NCI-H146 treated with DMSO at 0.1 percent for 48 hours (cell line): ENCODE results near the gene FLVCR2.

Experiments
- DNase-seq: peaks from one replicate; lab custom pipeline; 2025; ENCODE audit not compliant: unreplicated experiment; lab: John Stamatoyannopoulos, UW

The FLVCR2 gene

GRCh38 chr14:75626396-75626795 lies 48.0 kb downstream of the FLVCR2 start:
- DNase-seq = no peak

- DNase-seq = no peak
Observed at GRCh38 chr14:75626863-75627262, 48.4 kb downstream of the FLVCR2 start.

GRCh38 chr14:75627406-75627805 lies 49.0 kb downstream of the FLVCR2 start:
- DNase-seq = no peak

- no peak for DNase-seq
Observed at GRCh38 chr14:75628816-75629215, 50.4 kb downstream of the FLVCR2 start.

GRCh38 chr14:75630695-75631452 lies 52.5 kb downstream of the FLVCR2 start:
- peak; percentile 1 for DNase-seq

GRCh38 chr14:75631453-75631831 lies 53.0 kb downstream of the FLVCR2 start:
- no peak for DNase-seq

- DNase-seq = no peak
Observed at GRCh38 chr14:75634848-75635247, 56.4 kb downstream of the FLVCR2 start.

- DNase-seq = no peak
Observed at GRCh38 chr14:75636100-75636692, 57.8 kb downstream of the FLVCR2 start.

GRCh38 chr14:75640876-75641275 lies 62.5 kb downstream of the FLVCR2 start:
- no peak for DNase-seq

GRCh38 chr14:75643985-75644384 lies 65.6 kb downstream of the FLVCR2 start:
- no peak for DNase-seq

- DNase-seq = no peak
Observed at GRCh38 chr14:75645056-75645455, 66.6 kb downstream of the FLVCR2 start.

- no peak for DNase-seq
Observed at GRCh38 chr14:75646762-75647161, 68.3 kb downstream of the FLVCR2 start.

GRCh38 chr14:75647640-75648039 lies 69.2 kb downstream of the FLVCR2 start:
- no peak for DNase-seq

GRCh38 chr14:75648066-75648838 lies 69.8 kb downstream of the FLVCR2 start:
- no peak for DNase-seq

- no peak for DNase-seq
Observed at GRCh38 chr14:75649337-75649736, 70.9 kb downstream of the FLVCR2 start.

- no peak for DNase-seq
Observed at GRCh38 chr14:75649773-75650172, 71.4 kb downstream of the FLVCR2 start.

- DNase-seq = no peak
Observed at GRCh38 chr14:75650253-75651058, 72.0 kb downstream of the FLVCR2 start.

- no peak for DNase-seq
Observed at GRCh38 chr14:75653563-75653962, 75.1 kb downstream of the FLVCR2 start.

GRCh38 chr14:75654127-75654732 lies 75.8 kb downstream of the FLVCR2 start:
- peak; percentile 7 for DNase-seq

- no peak for DNase-seq
Observed at GRCh38 chr14:75655235-75655634, 76.8 kb downstream of the FLVCR2 start.

- DNase-seq = no peak
Observed at GRCh38 chr14:75657331-75657730, 78.9 kb downstream of the FLVCR2 start.
